Posterior cingulate gyrus (tissue), 11 donors: ENCODE data around the gene TPST2.

Source experiments
- DNase-seq, 10 donors: peaks; one replicate each; pipeline versions ENCODE4 v3.0.0 to v3.0.0-alpha.2; 2020 to 2021; ENCODE audit warnings: mixed read lengths in 3 of 10
- intact Hi-C: fragments of 100-400 bp; cut with DNase I; formaldehyde crosslinking; loops from one replicate; pipeline ENCODE4 v1.15.1; 2023

Gene TPST2

DNA sequence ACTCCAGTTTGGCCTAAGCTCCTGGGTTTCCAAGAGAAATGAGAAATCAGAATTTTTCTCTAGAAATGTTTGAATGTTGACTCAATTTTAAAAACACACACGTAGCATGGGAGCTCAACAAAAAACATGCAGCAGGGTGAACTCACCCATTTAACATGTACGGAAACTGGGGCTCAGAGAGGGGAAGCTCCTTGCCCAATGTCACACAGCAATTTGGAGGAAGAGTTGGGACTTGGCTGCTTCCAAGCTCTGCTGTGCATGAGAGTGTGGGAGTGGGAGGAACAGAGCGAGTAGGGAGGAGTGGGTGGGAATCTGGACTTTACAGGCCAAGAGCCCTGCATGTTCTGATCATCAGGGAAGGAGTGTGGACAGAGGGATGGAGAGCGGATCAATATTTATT, 5.9 kb downstream of the TPST2 start:
- intact Hi-C loops: no loop called here
- DNase-seq: peak in 3 of 10 donors; percentile 19 to 24 (median 23)

DNA sequence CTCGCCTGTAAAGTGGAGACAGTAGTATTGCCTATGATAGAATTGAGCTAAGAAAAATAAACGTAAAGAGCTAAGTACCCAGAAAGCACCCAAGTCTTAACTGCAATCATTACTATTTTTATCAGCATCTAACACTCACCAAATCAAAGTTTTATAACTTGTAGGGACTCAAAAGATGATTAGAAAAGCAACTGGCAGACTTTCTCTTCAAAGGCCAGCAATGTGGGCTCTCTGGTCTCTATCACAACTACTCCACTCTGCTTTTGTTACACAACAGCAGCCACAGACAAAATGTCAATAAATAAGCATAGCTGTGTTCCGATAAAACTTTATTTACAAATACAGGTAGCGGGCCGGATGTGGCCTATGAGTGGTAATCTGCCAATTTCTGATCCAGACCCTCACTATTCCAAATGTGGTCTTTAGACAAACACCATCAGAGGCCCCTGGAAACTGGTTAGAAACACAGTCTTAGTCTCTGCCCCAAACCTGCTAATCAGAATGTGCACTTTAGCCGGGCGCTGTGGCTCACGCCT, 8.2 kb downstream of the TPST2 start:
- DNase-seq: no peak
- intact Hi-C loops: no loop called here

- intact Hi-C loops: no loop called here
- DNase-seq: peak in 3 of 10 donors; percentile 1 to 26 (median 14)
Observed at GRCh38 chr22:26581026-26581425, 8.9 kb downstream of the TPST2 start.

DNA sequence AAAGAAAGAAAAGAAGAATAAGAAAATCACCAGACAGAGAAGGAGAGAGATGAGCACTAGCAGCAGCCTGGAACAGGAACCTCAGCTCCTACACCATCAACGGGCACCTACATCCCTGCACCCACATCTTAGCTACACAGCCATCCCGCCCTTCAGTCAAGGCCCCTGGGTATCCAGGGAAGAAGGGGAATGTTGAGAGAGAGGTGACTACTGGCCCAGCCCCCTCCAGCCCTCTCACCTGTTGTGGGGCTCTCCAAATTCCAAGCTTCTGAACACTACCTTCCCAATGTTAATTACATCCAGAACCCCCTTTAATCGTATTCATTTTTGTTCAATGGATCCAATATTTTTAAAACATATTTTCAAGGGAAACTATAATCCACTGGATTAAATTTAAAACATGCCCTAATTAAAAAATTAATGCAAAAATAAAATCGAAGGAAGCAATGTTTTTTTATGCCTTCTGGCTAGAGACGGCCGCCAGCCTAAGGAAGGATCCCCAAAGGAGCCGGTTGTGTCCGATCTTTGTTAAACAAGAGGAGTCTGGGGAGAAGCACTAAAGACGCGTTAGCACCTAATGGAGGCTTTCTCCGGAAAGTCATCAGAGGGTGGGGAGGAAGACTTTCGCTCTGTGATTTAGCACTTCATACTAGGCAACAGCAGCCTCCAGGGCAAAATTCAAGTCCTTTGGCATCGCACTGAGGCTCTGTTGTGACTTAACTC, 9.5 kb downstream of the TPST2 start:
- intact Hi-C loops: no loop called here
- peak in 2 of 10 donors; percentile 12 to 55 for DNase-seq

DNA sequence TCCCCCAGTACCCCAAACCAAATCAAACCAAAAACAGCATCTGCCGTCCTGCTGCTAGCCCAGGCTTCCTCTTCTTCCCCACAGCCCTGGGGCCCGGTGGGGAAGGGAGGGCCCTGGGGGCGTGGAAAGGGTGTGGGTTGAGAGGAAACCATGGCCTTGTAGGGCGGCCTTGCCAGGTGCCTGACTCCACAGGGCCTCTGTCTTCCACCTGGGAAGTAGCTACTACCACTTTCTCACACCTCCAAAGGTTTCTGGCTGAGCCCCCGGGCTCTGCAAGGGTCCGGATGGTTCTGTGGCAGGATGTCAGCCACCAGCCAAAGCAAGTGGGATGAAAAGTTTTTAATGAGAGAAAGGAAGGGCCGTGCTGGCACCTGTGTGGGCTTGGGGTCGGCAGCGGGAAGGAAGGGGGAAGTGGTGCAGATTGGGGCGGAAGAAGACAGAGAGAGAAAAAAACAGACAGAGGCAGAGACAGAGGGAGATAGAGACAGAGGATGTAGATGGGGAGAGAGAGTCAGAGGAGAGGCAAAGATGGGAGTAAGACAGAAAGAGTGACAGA, 10.5 kb downstream of the TPST2 start:
- DNase-seq: peak in 2 of 10 donors; percentile 41 to 50
- intact Hi-C loops: no loop called here

- peak in 2 of 10 donors; percentile 6 to 12 for DNase-seq
- intact Hi-C loops: no loop called here
Observed at GRCh38 chr22:26577081-26577480, 12.9 kb downstream of the TPST2 start.

GRCh38 chr22:26576026-26576680, 13.8 kb downstream of the TPST2 start:
- intact Hi-C loops: no loop called here
- peak in 1 of 10 donors; percentile 8 for DNase-seq

- DNase-seq: peak in 1 of 10 donors; percentile 2
- intact Hi-C loops: no loop called here
Observed at GRCh38 chr22:26574001-26574723, 15.8 kb downstream of the TPST2 start.

GRCh38 chr22:26573026-26573662, 16.8 kb downstream of the TPST2 start:
- intact Hi-C loops: no loop called here
- DNase-seq: peak in 2 of 10 donors; percentile 31 to 56

DNA sequence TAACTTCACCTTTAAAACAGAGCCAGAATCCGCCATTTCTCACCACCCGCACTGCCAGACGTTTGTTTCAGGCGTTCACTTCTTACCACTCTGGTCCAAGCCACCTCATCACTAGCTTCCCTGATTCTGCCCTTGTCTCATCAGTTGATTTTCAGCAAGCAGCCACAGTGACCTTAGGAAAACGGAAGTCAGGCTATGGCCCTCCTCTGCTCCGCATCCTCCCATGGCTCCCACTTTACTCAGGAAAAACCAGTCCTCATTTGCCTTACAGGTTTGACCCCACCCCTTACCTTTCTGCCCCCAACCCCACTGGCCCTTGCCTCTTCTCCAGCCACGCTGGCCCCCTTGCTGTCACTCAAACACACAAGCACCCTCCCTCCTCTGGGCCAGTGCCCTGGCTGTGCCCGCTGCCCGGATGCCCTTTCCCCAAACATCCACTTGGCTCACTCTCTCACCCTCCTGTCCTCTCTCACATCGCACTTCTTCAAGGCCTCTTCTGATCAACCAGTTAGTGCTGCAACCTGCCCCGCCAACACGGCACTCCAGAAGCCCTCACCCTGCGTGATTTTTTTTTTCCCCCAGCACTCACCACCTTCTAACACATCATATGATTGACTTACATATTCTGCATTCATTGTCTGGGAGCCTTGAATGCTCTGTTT, 18.9 kb downstream of the TPST2 start:
- intact Hi-C loops: no loop called here

DNA sequence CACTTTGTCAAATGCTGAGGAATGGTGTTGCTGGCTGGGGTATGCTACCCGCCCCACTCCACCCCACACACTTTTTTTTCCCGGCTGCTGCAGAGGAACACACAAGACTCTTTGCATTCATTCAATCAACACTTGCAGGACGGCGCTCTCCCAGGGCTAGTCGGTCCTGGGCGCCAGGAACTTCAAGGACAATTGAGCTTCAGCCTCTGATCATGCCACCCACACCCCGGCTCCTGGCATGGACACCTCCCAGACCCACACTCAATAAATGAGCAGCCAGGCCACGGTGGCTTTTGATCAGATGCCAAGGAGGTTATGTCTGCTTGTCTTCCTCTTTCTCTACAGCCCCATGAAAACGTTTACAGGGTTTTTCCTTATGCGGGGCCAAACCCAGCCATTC, 19.8 kb downstream of the TPST2 start:
- peak in 7 of 10 donors; percentile 18 to 89 (median 46) for DNase-seq
- intact Hi-C loops: no loop called here

More for the DNA sequence above, 18.9 kb downstream of the TPST2 start:
- peak in 2 of 10 donors; percentile 72 to 87 for DNase-seq

GRCh38 chr22:26568207-26568706, 21.7 kb downstream of the TPST2 start:
- intact Hi-C loops: no loop called here
- DNase-seq: peak in 1 of 10 donors; percentile 5

DNA sequence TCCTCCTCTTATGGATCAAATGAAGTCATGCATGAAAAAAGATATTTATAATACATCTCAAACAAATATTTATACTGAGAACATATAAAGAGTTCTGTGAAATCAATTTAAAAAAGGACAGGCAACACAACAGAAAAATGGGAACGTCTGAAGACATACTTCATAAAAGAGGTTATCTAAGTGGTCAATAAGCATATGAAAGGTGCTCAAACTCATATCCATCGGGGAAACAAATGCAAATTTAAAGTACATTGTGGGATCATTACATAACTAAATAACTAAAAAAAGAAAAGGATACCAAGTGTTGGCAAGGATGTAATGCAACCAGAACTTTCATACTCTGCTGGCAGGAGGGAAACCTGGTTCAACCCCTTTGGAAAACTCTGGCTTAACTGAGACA, 22.3 kb downstream of the TPST2 start:
- intact Hi-C loops: no loop called here
- DNase-seq: no peak

GRCh38 chr22:26566994-26567393, 22.9 kb downstream of the TPST2 start:
- peak in 1 of 10 donors; percentile 18 for DNase-seq
- intact Hi-C loops: no loop called here

DNA sequence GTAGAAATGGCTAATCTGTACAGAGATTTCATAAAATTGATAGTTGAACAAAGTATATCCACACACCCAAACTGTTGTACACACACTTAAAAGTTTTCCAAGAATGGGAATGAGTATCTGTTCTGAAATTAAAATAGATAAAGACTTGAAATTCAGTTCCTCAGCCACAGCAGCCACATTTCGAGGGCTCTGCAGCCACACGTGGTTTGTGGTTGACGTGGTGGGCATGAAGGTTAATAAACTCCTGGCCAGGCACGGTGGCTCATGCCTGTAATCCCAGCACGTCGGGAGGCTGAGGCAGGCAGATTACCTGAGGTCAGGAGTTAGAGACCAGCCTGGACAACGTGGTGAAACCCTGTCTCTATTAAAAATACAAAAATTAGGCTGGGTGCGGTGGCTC, 24.0 kb downstream of the TPST2 start:
- DNase-seq: peak in 1 of 10 donors; percentile 41
- intact Hi-C loops: no loop called here

GRCh38 chr22:26565181-26565580, 24.8 kb downstream of the TPST2 start:
- DNase-seq: peak in 1 of 10 donors; percentile 81
- intact Hi-C loops: no loop called here

GRCh38 chr22:26564672-26565071, 25.3 kb downstream of the TPST2 start:
- intact Hi-C loops: no loop called here
- DNase-seq: no peak

GRCh38 chr22:26564181-26564580, 25.8 kb downstream of the TPST2 start:
- intact Hi-C loops: no loop called here
- peak in 1 of 10 donors; percentile 74 for DNase-seq

- no peak for DNase-seq
- intact Hi-C loops: no loop called here
Observed at GRCh38 chr22:26563022-26563421, 26.9 kb downstream of the TPST2 start.
